Measurements from ENCODE around the gene CD22. TPM values are rescaled to one million over a fixed set of nuclear protein-coding genes. Genes with fewer than 3 reads are reported as not detected.

The CD22 gene
- total and polyA plus RNA-seq, 4 donors = 0.15 to 4.1 (median 1.3) TPM

- H3K36me3 ChIP-seq (ENCODE audit: control insufficient read depth in 4 of 4, insufficient read depth in 3 of 4, low read depth in 1 of 4, low read length in 3 of 4) = no peaks in the 10 kb centered on the region
- no peak for TF ChIP-seq ZBTB33 (IDR thresholded peaks at IDR 0.05)
- no peak for TF ChIP-seq YY1 (IDR thresholded peaks at IDR 0.05)
- TF ChIP-seq JUND (IDR thresholded peaks at IDR 0.05) = no peak
- TF ChIP-seq, protein P1, sequence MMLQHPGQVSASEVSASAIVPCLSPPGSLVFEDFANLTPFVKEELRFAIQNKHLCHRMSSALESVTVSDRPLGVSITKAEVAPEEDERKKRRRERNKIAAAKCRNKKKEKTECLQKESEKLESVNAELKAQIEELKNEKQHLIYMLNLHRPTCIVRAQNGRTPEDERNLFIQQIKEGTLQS (IDR thresholded peaks at IDR 0.05) = no peak
- no peak for TF ChIP-seq HNF4G (IDR thresholded peaks at IDR 0.05)
- TF ChIP-seq NR2F2 (IDR thresholded peaks at IDR 0.05) = no peak
- TF ChIP-seq SP1 (IDR thresholded peaks at IDR 0.05) = no peak
- no peak for TF ChIP-seq HNF4A (conservative IDR thresholded peaks at IDR 0.05)
- TF ChIP-seq RXRA (IDR thresholded peaks at IDR 0.05) = no peak
- no peak for TF ChIP-seq FOXA1 (IDR thresholded peaks at IDR 0.05)
- TF ChIP-seq FOXA2 (IDR thresholded peaks at IDR 0.05) = no peak
- TF ChIP-seq EGR1 (IDR thresholded peaks at IDR 0.05; ENCODE audit: low read depth in 2 of 2) = no peak
- no peak for TF ChIP-seq GABPA (IDR thresholded peaks at IDR 0.05 in 1 of 2, conservative IDR thresholded peaks at IDR 0.05 in 1 of 2)
- TF ChIP-seq TAF1 (conservative IDR thresholded peaks at IDR 0.05) = no peak
- TF ChIP-seq REST (IDR thresholded peaks at IDR 0.05) = no peak
- H3K9me3 ChIP-seq (ENCODE audit: control insufficient read depth in 4 of 4, low read length in 3 of 4) = no peaks in the 10 kb centered on the region
- H3K27me3 ChIP-seq (ENCODE audit: control insufficient read depth in 4 of 4, insufficient read depth in 4 of 4, low read length in 3 of 4) = no peaks in the 10 kb centered on the region
- 96% methylated on average over 2 of the region's 2 CpGs for WGBS
- H3K4me1 ChIP-seq (ENCODE audit: control insufficient read depth in 4 of 4, insufficient read depth in 4 of 4, low read length in 3 of 4) = peaks cover 0 to 8% (median 3%) of the 10 kb centered on the region in 4 donors
- no peak for DNase-seq (ENCODE audit: low spot score)
- H3K27ac ChIP-seq (ENCODE audit: low read depth in 1 of 2, low read length in 2 of 2) = no peak overlapping the region
- H3K4me3 ChIP-seq (ENCODE audit: low read depth in 1 of 3, low read length in 3 of 3) = no peak overlapping the region
- no peak overlapping the region for H3K9ac ChIP-seq (ENCODE audit: low read depth in 1 of 2, low read length in 2 of 2)
Observed at GRCh38 chr19:35301961-35302360, 27.0 kb upstream of the CD22 start.

DNA sequence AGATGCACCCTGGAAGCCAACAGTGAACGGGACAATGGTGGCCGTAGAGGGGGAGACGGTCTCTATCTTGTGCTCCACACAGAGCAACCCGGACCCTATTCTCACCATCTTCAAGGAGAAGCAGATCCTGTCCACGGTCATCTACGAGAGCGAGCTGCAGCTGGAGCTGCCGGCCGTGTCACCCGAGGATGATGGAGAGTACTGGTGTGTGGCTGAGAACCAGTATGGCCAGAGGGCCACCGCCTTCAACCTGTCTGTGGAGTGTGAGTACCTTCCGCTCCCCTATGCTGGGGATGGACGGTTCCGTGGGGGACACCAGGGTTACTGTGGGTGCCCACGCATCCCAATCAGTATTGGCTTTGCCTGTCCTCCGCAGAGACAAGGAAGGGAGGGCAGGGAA, 26.5 kb upstream of the CD22 start:
- Histone ChIP-seq H3K9ac (ENCODE audit: low read depth in 1 of 2, low read length in 2 of 2) (no peak overlapping the region), H3K9me3 (ENCODE audit: control insufficient read depth in 4 of 4, low read length in 3 of 4) (no peaks in the 10 kb centered on the region), H3K27ac (ENCODE audit: low read depth in 1 of 2, low read length in 2 of 2) (no peak overlapping the region), H3K36me3 (ENCODE audit: control insufficient read depth in 4 of 4, insufficient read depth in 3 of 4, low read depth in 1 of 4, low read length in 3 of 4) (no peaks in the 10 kb centered on the region), H3K4me3 (ENCODE audit: low read depth in 1 of 3, low read length in 3 of 3) (no peak overlapping the region), H3K27me3 (ENCODE audit: control insufficient read depth in 4 of 4, insufficient read depth in 4 of 4, low read length in 3 of 4) (no peaks in the 10 kb centered on the region), H3K4me1 (ENCODE audit: control insufficient read depth in 4 of 4, insufficient read depth in 4 of 4, low read length in 3 of 4) (peaks cover 0 to 8% (median 3%) of the 10 kb centered on the region in 4 donors)
- TF ChIP-seq, protein P1 (IDR thresholded peaks at IDR 0.05) = no peak
- TF ChIP-seq HNF4G (IDR thresholded peaks at IDR 0.05) (no peak), SP1 (IDR thresholded peaks at IDR 0.05) (no peak), RXRA (IDR thresholded peaks at IDR 0.05) (no peak), FOXA1 (IDR thresholded peaks at IDR 0.05) (no peak), REST (IDR thresholded peaks at IDR 0.05) (no peak), MAX (IDR thresholded peaks at IDR 0.05) (no peak)
- WGBS = 93% methylated on average over 16 of the region's 16 CpGs
- DNase-seq (ENCODE audit: low spot score) = no peak
